SU-DHL-6 (cell line): Measurements from ENCODE around the gene KCNIP2.

ENCODE experiments used
- H2AFZ ChIP-seq: fragments of 200-600 bp; sonication (generic); 2 replicates; pipeline ENCODE4 v1.6.1; 2014; ENCODE audit warnings: low read depth, mild to moderate bottlenecking, moderate library complexity, mixed read lengths, antibody characterized with exemption, low read length; ENCODE audit not compliant: severe bottlenecking
- H3F3A ChIP-seq: fragments of 200-600 bp; shearing (Covaris generic); 2 replicates; pipeline ENCODE4 v1.6.0; 2016; ENCODE audit warnings: antibody characterized with exemption, mild to moderate bottlenecking; ENCODE audit not compliant: insufficient read depth
- H3K27ac ChIP-seq: fragments of 200-600 bp; sonication (generic); 2 replicates; pipeline ENCODE4 v1.5.1; 2016; ENCODE audit warnings: low read depth, mild to moderate bottlenecking, low read length, moderate library complexity, mixed read lengths
- H3K27me3 ChIP-seq: fragments of 200-600 bp; sonication (generic), shearing (Covaris generic); 2 replicates; pipeline ENCODE4 v1.6.0; 2014; ENCODE audit warnings: mild to moderate bottlenecking, low read length
- H3K36me3 ChIP-seq: fragments of 200-600 bp; sonication (generic); 2 replicates; pipeline ENCODE4 v1.6.1; 2014; ENCODE audit warnings: mild to moderate bottlenecking, low read length, mixed read lengths
- H3K4me2 ChIP-seq: fragments of 300-600, 200-600 bp; shearing (Covaris generic), sonication (generic); 2 replicates; pipeline ENCODE4 v1.6.0; 2014; ENCODE audit warnings: low read length, low read depth, mild to moderate bottlenecking; ENCODE audit not compliant: poor library complexity, severe bottlenecking
- H3K4me3 ChIP-seq: fragments of 200-600 bp; sonication (generic); 2 replicates; pipeline ENCODE4 v1.5.1; 2014; ENCODE audit warnings: antibody characterized with exemption, low read length, mild to moderate bottlenecking, mixed read lengths; ENCODE audit not compliant: insufficient read depth, poor library complexity, severe bottlenecking
- H3K79me2 ChIP-seq: fragments of 200-600 bp; sonication (generic); 2 replicates; pipeline ENCODE4 v1.6.1; 2014; ENCODE audit warnings: mild to moderate bottlenecking, low read length, moderate library complexity; ENCODE audit not compliant: insufficient read depth
- H3K9ac ChIP-seq: fragments of 200-600 bp; sonication (generic); 2 replicates; pipeline ENCODE4 v1.7.0; 2014; ENCODE audit warnings: mild to moderate bottlenecking, low read length
- H3K9me2 ChIP-seq: fragments of 200-600 bp; sonication (generic); replicated peaks from 2 replicates; pipeline ENCODE4 v1.6.1; 2014; ENCODE audit warnings: low read length; ENCODE audit not compliant: insufficient read depth
- H3K9me3 ChIP-seq: fragments of 200-600 bp; sonication (generic); 2 replicates; pipeline ENCODE4 v1.6.1; 2014; ENCODE audit warnings: low read length, mixed read lengths; ENCODE audit not compliant: insufficient read depth
- H4K20me1 ChIP-seq: fragments of 200-600 bp; sonication (generic); 2 replicates; pipeline ENCODE4 v1.6.1; 2014; ENCODE audit warnings: low read depth, mild to moderate bottlenecking, antibody characterized with exemption, low read length, moderate library complexity, mixed read lengths
- CTCF ChIP-seq: fragments of 200-600 bp; sonication (generic); IDR thresholded peaks from one replicate; pipeline ENCODE4 v1.5.1; 2017; ENCODE audit warnings: antibody characterized with exemption, mild to moderate bottlenecking, low read length, moderate library complexity; ENCODE audit not compliant: insufficient read depth, poor library complexity, severe bottlenecking
- EZH2phosphoT487 ChIP-seq: fragments of 200-600 bp; sonication (generic), shearing (Covaris generic); conservative IDR thresholded peaks from 2 replicates; pipeline ENCODE4 v1.6.1; 2018; ENCODE audit warnings: mild to moderate bottlenecking, antibody characterized with exemption, low read length, moderate library complexity, mixed read lengths

Gene KCNIP2

DNA sequence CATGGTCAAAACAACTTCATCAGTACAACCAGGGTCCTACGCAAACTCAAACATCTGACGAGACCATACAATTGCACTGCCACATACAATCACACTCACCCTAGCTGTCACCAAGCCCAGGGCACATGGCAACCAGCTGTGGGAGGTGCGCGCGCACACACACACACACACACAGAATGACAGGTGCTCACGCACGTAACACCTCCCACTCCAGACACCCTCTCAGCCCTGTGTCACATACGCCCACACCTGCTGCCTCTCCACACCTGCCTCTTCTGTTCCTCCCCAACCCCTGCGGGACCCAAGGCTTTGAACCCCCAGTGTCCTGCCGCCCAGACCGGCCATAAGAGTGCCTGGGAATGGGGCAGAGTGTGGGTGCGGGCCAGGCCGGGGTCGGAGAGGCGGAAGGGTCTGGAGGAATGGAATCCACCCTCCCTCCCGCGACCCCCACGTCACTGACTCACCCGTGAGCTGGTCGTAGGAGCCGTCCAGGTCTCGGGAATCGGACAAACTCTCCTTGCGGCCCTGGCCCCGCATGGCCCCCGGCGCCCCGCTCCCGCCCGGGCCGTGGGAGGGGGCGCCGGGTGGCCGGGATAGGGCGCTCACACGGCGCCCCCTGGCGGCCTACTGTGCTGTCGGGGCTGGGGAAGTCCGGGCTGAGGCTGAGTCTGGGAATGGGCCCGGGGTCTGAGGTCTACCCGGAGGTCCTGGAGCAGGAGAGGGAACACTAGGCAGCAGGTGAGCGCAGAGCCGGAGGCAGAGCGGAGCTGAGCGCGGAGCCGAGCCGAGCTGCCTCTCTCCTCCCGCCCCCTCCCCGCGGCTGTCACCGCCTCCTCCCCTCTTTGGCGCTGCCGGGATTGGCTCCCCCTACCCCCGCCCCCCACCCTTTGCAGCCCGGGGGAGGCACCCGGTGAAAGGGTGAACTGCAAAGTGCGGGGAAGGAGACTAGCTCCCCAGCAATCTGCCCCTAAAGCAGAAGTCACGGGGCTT is at the start of gene KCNIP2:
KCNIP2 (minus strand) TSS at position 769 of the 990 bp plus-strand sequence; CDS start at position 537, 232 bp downstream.
- peak; percentile 94 for TF ChIP-seq CTCF
- no peak for TF ChIP-seq EZH2phosphoT487
- peak within 1 kb of the TSS; percentile 54 for H3K4me3 ChIP-seq
- H3K4me2 ChIP-seq: peak within 1 kb of the TSS; percentile 58
- H3K27ac ChIP-seq: no peak within 1 kb of the TSS
- H3K27me3 ChIP-seq: no peaks in the 10 kb centered on the region
- H3K9me2 ChIP-seq: no peaks in the 10 kb centered on the region
- H3K79me2 ChIP-seq: no peaks in the 10 kb centered on the region
- H3F3A ChIP-seq: peaks cover 6% of the 10 kb centered on the region; the same call in 1 of the 2 replicates
- peak within 1 kb of the TSS; percentile 48 for H3K9ac ChIP-seq
- H2AFZ ChIP-seq: peak within 1 kb of the TSS; percentile 36
- H3K36me3 ChIP-seq: no peaks in the 10 kb centered on the region
- H4K20me1 ChIP-seq: no peaks in the 10 kb centered on the region
- no peaks in the 10 kb centered on the region for H3K9me3 ChIP-seq

GRCh38 chr10:101892782-101893391 is 49.3 kb upstream of the KCNIP2 start:
- no peaks in the 10 kb centered on the region for H3K27me3 ChIP-seq
- no peaks in the 10 kb centered on the region for H3F3A ChIP-seq

More at GRCh38 chr10:101892782-101893391, 49.3 kb upstream of the KCNIP2 start:
- no peak overlapping the region for H3K27ac ChIP-seq
- no peaks in the 10 kb centered on the region for H3K9me2 ChIP-seq
- no peak overlapping the region for H3K4me2 ChIP-seq
- no peak overlapping the region for H3K4me3 ChIP-seq
- H3K9me3 ChIP-seq: no peaks in the 10 kb centered on the region
- TF ChIP-seq EZH2phosphoT487: no peak
- no peak for TF ChIP-seq CTCF
- H4K20me1 ChIP-seq: no peaks in the 10 kb centered on the region
- H3K79me2 ChIP-seq: no peaks in the 10 kb centered on the region
- H3K36me3 ChIP-seq: no peaks in the 10 kb centered on the region
- no peak overlapping the region for H3K9ac ChIP-seq
- H2AFZ ChIP-seq: no peak overlapping the region
